Measurements from ENCODE around the gene GMPR2. TPM values are rescaled to one million over a fixed set of nuclear protein-coding genes. Genes with fewer than 3 reads are reported as not detected.

The GMPR2 gene
- total RNA-seq, 5 donors from 2014 or later (not counting 1 experiment from before 2014, with no cell fraction given): 53.8 to 81.2 (median 64.0) TPM

DNA sequence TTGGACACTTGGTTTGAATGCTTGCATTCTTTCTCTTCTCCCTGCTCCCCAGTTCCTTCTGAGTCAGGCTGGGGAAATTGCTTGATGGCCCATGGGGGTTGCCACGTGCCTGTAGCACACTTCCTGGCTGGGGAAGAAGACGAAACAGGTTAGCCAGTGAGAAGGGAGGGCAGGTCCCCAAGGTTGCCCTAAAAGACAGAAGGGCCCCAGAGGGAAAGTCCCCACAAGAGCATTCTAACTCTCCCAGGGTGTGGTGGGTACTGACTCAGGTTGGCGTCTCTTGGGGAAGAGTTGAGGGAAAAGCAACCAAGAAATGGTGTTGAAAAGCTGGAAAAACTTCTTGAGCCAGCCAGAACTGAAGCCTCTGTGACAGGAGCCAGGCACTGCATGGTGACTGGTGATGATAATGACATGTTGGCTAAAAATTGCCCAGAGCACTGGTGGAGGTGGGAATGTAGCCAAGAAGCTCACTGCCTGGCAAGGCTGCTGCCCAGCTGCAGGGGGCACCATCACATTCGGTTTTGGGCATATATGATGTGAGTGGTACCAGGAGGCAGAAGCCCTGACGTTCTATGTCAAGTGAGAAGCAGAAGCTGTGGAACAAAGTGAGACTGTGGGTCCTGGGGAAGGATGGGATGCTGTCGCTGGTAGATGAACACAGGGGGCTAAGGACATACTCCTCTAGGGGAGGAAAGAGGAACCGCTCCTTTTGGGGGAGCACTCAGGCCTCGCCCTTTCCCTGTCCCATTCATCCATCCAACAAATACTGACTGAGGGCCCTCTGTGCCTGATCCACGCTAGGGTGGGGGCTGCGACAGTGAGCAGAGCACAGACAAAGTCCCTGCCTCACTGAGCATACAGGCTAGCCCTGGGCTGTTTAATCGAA is 46.8 kb downstream of the GMPR2 start:
- no peaks in the 10 kb centered on the region for H3K9me3 ChIP-seq
- H3K27me3 Mint-ChIP-seq: no peaks in the 10 kb centered on the region
- no peaks in the 10 kb centered on the region for H3K9me3 Mint-ChIP-seq
- peak overlapping the region; percentile 64 for H3K27ac ChIP-seq (ENCODE audit: low read length)
- H3K4me3 Mint-ChIP-seq: peak overlapping the region in 1 of 3 donors; percentile 25
- ChIA-PET POLR2A (no interaction called here), CTCF (interaction anchor here (0.6 to 1.5 kb wide), 7 partner anchors 9 to 54 kb away, joined by 3 to 14 read pairs (median 4); partner anchors contain the start of genes CIDEB (in 2 of the 2) and TINF2 (in 1 of the 2))
- H3K4me1 Mint-ChIP-seq: peaks cover 17 to 47% (median 33%) of the 10 kb centered on the region in 3 donors
- DNase-seq: peak in 33 of 35 experiments; percentile 11 to 76 (median 42)
- H3K27me3 ChIP-seq (replicated peaks in 1 of 2; ENCODE audit: control insufficient read depth in 2 of 2, extremely low read depth in 1 of 2, insufficient read depth in 2 of 2, low read length in 1 of 2): no peaks in the 10 kb centered on the region
- peak; percentile 68 to 94 (median 80) for ATAC-seq (replicated peaks in 1 of 4)
- no peaks in the 10 kb centered on the region for H3K36me3 Mint-ChIP-seq
- 58% methylated on average over 4 of the region's 11 CpGs for WGBS (ENCODE audit: insufficient coverage)
- H3K36me3 ChIP-seq (ENCODE audit: control insufficient read depth in 2 of 2, extremely low read depth in 1 of 2, insufficient read depth in 1 of 2, low read length in 1 of 2): no peaks in the 10 kb centered on the region
- peak overlapping the region; percentile 48 to 79 for H3K27ac Mint-ChIP-seq
- H3K4me1 ChIP-seq (ENCODE audit: control insufficient read depth in 1 of 2, extremely low read depth in 1 of 2, insufficient read depth in 2 of 2, low read length in 2 of 2): peaks cover 11 to 18% of the 10 kb centered on the region in 2 experiments
- no peak overlapping the region for H3K4me3 ChIP-seq (ENCODE audit: control insufficient read depth in 1 of 2, extremely low read depth in 1 of 2, low read length in 1 of 2)

DNA sequence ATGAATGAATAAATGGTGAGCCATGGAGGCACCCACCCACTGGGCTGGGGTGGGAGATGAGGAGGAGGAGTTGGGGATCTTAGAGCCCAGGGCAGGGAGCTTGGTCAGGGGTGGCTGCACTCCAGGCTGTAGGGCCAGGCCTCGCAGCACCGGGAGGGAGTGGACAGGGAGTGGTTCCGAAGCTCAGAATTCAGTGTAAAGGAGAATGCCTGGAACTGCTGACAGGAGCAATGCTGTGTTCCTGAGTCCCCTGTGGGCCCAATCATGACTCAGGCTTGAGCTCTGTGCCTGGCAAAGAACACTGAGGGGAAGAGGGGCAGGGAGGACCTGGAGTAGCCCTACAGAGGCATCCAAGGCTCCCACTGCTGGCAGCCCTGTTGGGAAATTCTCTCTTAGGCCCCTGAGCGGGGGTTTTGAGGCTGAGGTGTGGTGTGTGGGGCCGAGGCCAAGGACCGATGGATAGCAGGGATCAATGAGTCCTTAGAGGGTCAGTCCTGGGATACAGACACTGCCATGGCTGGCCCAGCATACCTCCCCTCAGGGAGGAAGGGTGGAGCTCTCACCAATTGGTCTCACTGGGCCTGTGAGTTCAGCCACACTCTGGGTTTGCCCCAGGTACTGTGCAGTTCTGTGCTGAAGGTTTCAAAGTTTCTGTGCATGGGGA is 48.2 kb downstream of the GMPR2 start:
- Mint-ChIP-seq H3K9me3 (no peaks in the 10 kb centered on the region), H3K27me3 (no peaks in the 10 kb centered on the region), H3K27ac (no peak overlapping the region), H3K4me1 (peaks cover 17 to 38% (median 33%) of the 10 kb centered on the region in 3 donors), H3K4me3 (no peak overlapping the region), H3K36me3 (no peaks in the 10 kb centered on the region)
- ChIA-PET POLR2A (no interaction called here), CTCF (no interaction called here)
- DNase-seq: no peak
- no peaks in the 10 kb centered on the region for H3K27me3 ChIP-seq (replicated peaks in 1 of 2; ENCODE audit: control insufficient read depth in 2 of 2, extremely low read depth in 1 of 2, insufficient read depth in 2 of 2, low read length in 1 of 2)
- H3K36me3 ChIP-seq (ENCODE audit: control insufficient read depth in 2 of 2, extremely low read depth in 1 of 2, insufficient read depth in 1 of 2, low read length in 1 of 2): no peaks in the 10 kb centered on the region
- WGBS (ENCODE audit: insufficient coverage): 97% methylated on average over 6 of the region's 6 CpGs
- H3K27ac ChIP-seq (ENCODE audit: low read length): no peak overlapping the region
- H3K4me3 ChIP-seq (ENCODE audit: control insufficient read depth in 1 of 2, extremely low read depth in 1 of 2, low read length in 1 of 2): no peak overlapping the region
- H3K4me1 ChIP-seq (ENCODE audit: control insufficient read depth in 1 of 2, extremely low read depth in 1 of 2, insufficient read depth in 2 of 2, low read length in 2 of 2): peaks cover 11 to 17% of the 10 kb centered on the region in 2 experiments
- ATAC-seq (replicated peaks in 1 of 4): no peak
- H3K9me3 ChIP-seq: no peaks in the 10 kb centered on the region

DNA sequence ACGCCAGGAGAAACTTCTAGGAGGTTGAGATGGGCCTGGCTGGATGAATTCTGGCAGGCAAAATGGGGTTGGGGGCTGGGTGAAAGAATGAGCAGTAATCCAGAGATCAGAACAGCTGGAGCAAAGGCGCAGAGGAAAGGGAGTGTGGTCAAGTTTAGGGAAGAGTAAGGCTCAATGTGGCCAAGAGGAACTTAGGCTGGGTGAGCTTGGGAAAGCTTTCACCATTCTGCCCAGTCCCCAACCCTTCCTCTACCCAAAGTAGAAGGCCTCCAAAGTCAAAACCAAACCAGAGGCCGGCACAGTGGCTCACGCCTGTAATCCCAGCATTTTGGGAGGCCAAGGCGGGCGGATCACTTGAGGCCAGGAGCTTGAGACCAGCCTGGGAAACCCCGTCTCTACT is 48.9 kb downstream of the GMPR2 start:
- peaks cover 17 to 37% (median 31%) of the 10 kb centered on the region in 3 donors for H3K4me1 Mint-ChIP-seq
- H3K27me3 Mint-ChIP-seq: no peaks in the 10 kb centered on the region
- H3K9me3 ChIP-seq: no peaks in the 10 kb centered on the region
- H3K27ac ChIP-seq (ENCODE audit: low read length): no peak overlapping the region
- no peaks in the 10 kb centered on the region for H3K27me3 ChIP-seq (replicated peaks in 1 of 2; ENCODE audit: control insufficient read depth in 2 of 2, extremely low read depth in 1 of 2, insufficient read depth in 2 of 2, low read length in 1 of 2)
- no peak overlapping the region for H3K4me3 Mint-ChIP-seq
- H3K4me1 ChIP-seq (ENCODE audit: control insufficient read depth in 1 of 2, extremely low read depth in 1 of 2, insufficient read depth in 2 of 2, low read length in 2 of 2): peaks cover 11 to 17% of the 10 kb centered on the region in 2 experiments
- 87% methylated on average over 3 of the region's 7 CpGs for WGBS (ENCODE audit: insufficient coverage)
- H3K4me3 ChIP-seq (ENCODE audit: control insufficient read depth in 1 of 2, extremely low read depth in 1 of 2, low read length in 1 of 2): no peak overlapping the region
- ChIA-PET CTCF (no interaction called here), POLR2A (no interaction called here)
- H3K36me3 ChIP-seq (ENCODE audit: control insufficient read depth in 2 of 2, extremely low read depth in 1 of 2, insufficient read depth in 1 of 2, low read length in 1 of 2): no peaks in the 10 kb centered on the region
- no peaks in the 10 kb centered on the region for H3K9me3 Mint-ChIP-seq
- DNase-seq: no peak
- no peak for ATAC-seq (replicated peaks in 1 of 4)
- H3K36me3 Mint-ChIP-seq: no peaks in the 10 kb centered on the region
- H3K27ac Mint-ChIP-seq: no peak overlapping the region

DNA sequence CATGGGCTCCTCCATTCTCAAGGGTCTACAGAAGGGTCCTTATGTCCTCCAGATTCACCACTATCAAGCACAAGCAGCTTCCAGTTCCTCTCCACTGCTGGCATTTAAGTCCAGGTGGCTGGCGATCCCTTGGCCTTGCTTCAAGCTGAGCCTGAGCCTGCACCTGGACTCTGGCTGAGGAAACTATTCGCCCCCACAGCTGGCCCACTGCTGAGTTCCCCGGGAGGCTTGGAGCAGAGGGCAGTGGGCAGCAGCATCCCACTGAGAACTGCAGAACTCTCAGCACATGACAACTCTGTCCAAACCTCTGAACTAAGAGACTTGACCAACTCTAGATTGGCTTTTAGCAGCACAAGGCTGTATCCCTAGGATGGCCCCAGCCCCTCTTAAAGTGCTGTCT is 50.0 kb downstream of the GMPR2 start:
- no peaks in the 10 kb centered on the region for H3K27me3 Mint-ChIP-seq
- Histone ChIP-seq H3K4me3 (ENCODE audit: control insufficient read depth in 1 of 2, extremely low read depth in 1 of 2, low read length in 1 of 2) (no peak overlapping the region), H3K4me1 (ENCODE audit: control insufficient read depth in 1 of 2, extremely low read depth in 1 of 2, insufficient read depth in 2 of 2, low read length in 2 of 2) (peaks cover 11 to 17% of the 10 kb centered on the region in 2 experiments), H3K27me3 (replicated peaks in 1 of 2; ENCODE audit: control insufficient read depth in 2 of 2, extremely low read depth in 1 of 2, insufficient read depth in 2 of 2, low read length in 1 of 2) (no peaks in the 10 kb centered on the region), H3K27ac (ENCODE audit: low read length) (no peak overlapping the region), H3K36me3 (ENCODE audit: control insufficient read depth in 2 of 2, extremely low read depth in 1 of 2, insufficient read depth in 1 of 2, low read length in 1 of 2) (no peaks in the 10 kb centered on the region), H3K9me3 (no peaks in the 10 kb centered on the region)
- no peaks in the 10 kb centered on the region for H3K36me3 Mint-ChIP-seq
- ATAC-seq (replicated peaks in 1 of 4): no peak
- CTCF ChIA-PET: interaction anchor here in 1 of 2 donors (0.5 to 0.6 kb wide), 2 partner anchors 40 to 150 kb away, joined by 3 read pairs; partner anchors contain the start of gene TINF2
- POLR2A ChIA-PET: no interaction called here
- no peaks in the 10 kb centered on the region for H3K9me3 Mint-ChIP-seq
- H3K27ac Mint-ChIP-seq: no peak overlapping the region
- 89% methylated on average over 3 of the region's 3 CpGs for WGBS (ENCODE audit: insufficient coverage)
- DNase-seq: no peak
- no peak overlapping the region for H3K4me3 Mint-ChIP-seq
- peaks cover 17 to 28% (median 27%) of the 10 kb centered on the region in 3 donors for H3K4me1 Mint-ChIP-seq

DNA sequence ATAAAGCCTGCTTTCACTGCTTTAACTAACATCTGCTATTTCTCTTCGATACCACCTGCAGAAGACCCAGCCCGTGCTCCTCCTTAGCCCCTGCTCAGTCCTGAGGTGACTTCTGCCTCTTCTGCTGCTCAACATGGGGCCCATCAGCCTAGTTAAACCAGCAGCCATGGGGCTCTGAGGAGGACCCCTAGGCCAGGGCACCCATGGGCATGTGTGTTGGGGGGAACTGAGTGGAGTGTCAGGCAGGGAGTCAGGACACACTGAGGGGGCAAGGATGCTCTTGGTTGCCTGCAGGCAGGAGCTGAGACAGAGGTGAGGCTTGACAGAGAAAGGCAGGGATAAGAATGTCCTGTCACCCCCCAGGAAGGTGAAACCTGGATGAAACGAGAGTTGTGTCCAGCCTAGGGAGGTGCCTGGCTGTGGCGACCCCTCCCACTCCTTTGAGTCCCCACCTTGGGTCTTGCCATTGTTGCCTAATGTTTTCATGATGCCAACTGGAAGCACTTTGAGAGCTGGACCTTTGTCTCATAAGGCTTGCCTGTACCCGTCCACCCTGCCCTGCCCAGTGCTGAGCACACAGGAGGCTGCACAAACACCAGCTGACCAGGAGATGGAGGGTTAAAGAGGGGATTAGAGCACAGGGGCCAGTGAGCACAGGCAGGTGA is 51.2 kb downstream of the GMPR2 start:
- ATAC-seq (replicated peaks in 1 of 4) (no peak), DNase-seq (no peak)
- Histone ChIP-seq H3K4me3 (ENCODE audit: control insufficient read depth in 1 of 2, extremely low read depth in 1 of 2, low read length in 1 of 2) (no peak overlapping the region), H3K36me3 (ENCODE audit: control insufficient read depth in 2 of 2, extremely low read depth in 1 of 2, insufficient read depth in 1 of 2, low read length in 1 of 2) (no peaks in the 10 kb centered on the region), H3K27me3 (replicated peaks in 1 of 2; ENCODE audit: control insufficient read depth in 2 of 2, extremely low read depth in 1 of 2, insufficient read depth in 2 of 2, low read length in 1 of 2) (no peaks in the 10 kb centered on the region), H3K27ac (ENCODE audit: low read length) (no peak overlapping the region), H3K9me3 (no peaks in the 10 kb centered on the region), H3K4me1 (ENCODE audit: control insufficient read depth in 1 of 2, extremely low read depth in 1 of 2, insufficient read depth in 2 of 2, low read length in 2 of 2) (peaks cover 6 to 13% of the 10 kb centered on the region in 2 experiments)
- Mint-ChIP-seq H3K27me3 (no peaks in the 10 kb centered on the region), H3K9me3 (no peaks in the 10 kb centered on the region), H3K4me1 (peaks cover 9 to 17% (median 16%) of the 10 kb centered on the region in 3 donors), H3K36me3 (no peaks in the 10 kb centered on the region), H3K4me3 (no peak overlapping the region), H3K27ac (no peak overlapping the region)
- ChIA-PET POLR2A (interaction anchor here in 1 of 2 donors (0.7 kb wide), 1 partner anchor 26 kb away, joined by 4 read pairs; no protein-coding TSS in a partner anchor), CTCF (interaction anchor here in 1 of 2 donors (0.7 to 0.9 kb wide), 2 partner anchors 12 to 17 kb away, joined by 4 to 5 read pairs; no protein-coding TSS in a partner anchor)
- WGBS (ENCODE audit: insufficient coverage): 88% methylated on average over 4 of the region's 5 CpGs

DNA sequence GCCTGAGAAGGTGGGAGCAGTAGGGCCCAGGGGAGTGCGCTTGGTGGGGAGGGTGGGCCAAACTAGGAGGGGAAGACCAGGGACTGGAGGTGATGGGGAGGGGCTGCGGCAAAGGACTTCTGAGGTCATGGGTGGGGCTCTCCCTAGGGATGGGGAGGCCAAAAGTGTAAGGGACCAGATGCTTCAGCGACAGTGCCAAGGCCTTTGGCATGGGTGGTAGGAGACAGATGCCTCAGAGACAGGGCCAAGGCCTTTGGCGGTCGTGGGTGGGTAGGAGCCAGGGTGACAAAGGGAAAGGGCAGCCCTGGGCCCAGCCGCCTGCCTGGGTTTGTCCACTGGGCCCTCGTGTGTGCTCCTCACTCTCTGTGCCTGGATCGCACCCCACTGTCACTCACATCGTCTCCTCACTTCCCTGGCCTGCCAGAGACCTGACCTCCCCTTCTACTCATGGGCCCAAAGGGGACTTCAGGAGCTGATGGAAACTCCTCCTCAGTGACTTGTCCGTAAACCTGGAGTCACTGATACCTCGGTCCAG is 51.8 kb downstream of the GMPR2 start:
- CTCF ChIA-PET: no interaction called here
- WGBS (ENCODE audit: insufficient coverage): 93% methylated on average over 10 of the region's 11 CpGs
- no peak overlapping the region for H3K27ac Mint-ChIP-seq

More for the DNA sequence above, 51.8 kb downstream of the GMPR2 start:
- Mint-ChIP-seq H3K36me3 (no peaks in the 10 kb centered on the region), H3K4me3 (no peak overlapping the region), H3K9me3 (no peaks in the 10 kb centered on the region), H3K27me3 (no peaks in the 10 kb centered on the region), H3K4me1 (peaks cover 3 to 13% (median 9%) of the 10 kb centered on the region in 3 donors)
- H3K4me3 ChIP-seq (ENCODE audit: control insufficient read depth in 1 of 2, extremely low read depth in 1 of 2, low read length in 1 of 2): no peak overlapping the region
- H3K27me3 ChIP-seq (replicated peaks in 1 of 2; ENCODE audit: control insufficient read depth in 2 of 2, extremely low read depth in 1 of 2, insufficient read depth in 2 of 2, low read length in 1 of 2): no peaks in the 10 kb centered on the region
- no peak overlapping the region for H3K27ac ChIP-seq (ENCODE audit: low read length)
- peaks cover 0 to 3% of the 10 kb centered on the region in 2 donors for H3K36me3 ChIP-seq (ENCODE audit: control insufficient read depth in 2 of 2, extremely low read depth in 1 of 2, insufficient read depth in 1 of 2, low read length in 1 of 2)
- DNase-seq (no peak), ATAC-seq (replicated peaks in 1 of 4) (no peak)
- H3K4me1 ChIP-seq (ENCODE audit: control insufficient read depth in 1 of 2, extremely low read depth in 1 of 2, insufficient read depth in 2 of 2, low read length in 2 of 2): peaks cover 1 to 12% of the 10 kb centered on the region in 2 experiments
- POLR2A ChIA-PET: no interaction called here
- no peaks in the 10 kb centered on the region for H3K9me3 ChIP-seq
